Activated naive CD4-positive, alpha-beta T cell treated with anti-CD3 and anti-CD28 coated beads, Interleukin-2, amount 50 U/mL, for 16 hours (primary cell): ENCODE data around the gene ZNRF2.
"Not testable (repeated sequence)": the region's sequence is repeated elsewhere in the genome, so short reads cannot be mapped to it uniquely, and the experiment has no call there.

Experiments
- DNase-seq: peaks from one replicate; pipeline ENCODE4 v3.0.0-alpha.2; 2020

Gene ZNRF2

DNA sequence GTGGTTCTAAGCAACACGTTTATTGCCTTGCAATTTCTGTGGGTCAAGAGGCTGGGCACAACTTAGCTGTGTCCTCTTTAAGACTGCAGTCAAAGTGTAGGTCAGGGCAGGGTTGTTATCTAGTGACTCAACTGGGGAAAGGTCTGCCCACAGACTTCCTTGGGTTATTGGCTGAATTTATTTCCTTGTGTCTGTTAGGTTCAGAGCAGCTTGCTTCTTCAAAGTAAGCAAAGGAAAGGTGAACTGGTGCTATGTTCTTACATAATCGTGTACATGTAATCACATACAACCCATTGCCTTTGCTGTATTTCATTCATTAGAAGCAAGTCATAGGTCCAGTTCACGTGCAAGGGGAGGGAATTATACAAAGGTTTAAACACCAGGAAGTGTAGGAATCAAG is 5.9 kb downstream of the ZNRF2 start:
- DNase-seq: not testable (repeated sequence)

DNA sequence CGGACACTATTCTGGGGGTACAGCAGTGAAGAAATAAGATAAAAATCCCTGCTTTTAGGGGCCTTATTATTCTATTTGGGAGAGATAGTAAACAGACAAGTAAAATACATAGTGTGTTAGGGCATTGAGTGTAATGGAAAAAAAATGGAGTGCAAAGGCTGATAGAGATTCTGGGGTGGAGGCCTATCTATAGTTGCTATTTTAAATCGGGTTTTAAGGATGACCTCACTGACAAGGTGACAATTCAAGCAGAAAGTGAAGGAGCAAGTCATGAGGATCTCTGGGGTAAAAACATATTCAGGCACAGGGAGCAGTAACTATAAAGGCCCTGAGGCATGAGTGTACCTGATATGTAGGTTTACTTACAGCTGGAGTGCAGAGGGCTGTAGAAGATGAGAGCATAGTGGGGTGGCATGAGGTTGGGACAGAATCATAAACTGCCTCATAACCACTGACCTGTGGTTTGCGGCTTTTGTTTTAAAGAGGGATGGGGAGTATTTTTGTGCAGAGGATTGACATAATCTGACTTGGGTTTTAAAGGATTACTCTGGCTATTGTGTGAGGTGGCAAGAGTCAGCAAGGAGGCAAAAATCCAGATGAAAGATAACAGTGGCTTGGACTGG is 8.1 kb downstream of the ZNRF2 start:
- not testable (repeated sequence) for DNase-seq

DNA sequence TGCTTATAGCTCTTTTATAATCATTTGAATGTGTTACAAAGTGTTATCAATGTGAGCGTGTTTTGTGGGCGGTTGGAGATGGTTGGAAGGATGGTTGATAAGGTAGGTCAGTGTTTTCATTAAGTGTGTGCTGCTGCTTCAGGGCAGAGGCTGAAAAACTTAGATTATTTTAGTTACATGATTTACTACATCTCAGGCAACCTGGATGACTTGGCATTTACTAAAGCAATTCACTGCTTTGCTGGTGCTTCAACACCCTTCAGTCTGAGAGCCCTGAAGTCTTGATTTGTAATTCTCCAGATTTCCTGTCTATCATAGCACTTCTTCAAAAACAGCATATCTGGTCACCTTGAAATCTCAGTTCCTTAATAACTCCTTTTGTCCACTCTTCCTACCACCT is 11.9 kb downstream of the ZNRF2 start:
- not testable (repeated sequence) for DNase-seq

DNA sequence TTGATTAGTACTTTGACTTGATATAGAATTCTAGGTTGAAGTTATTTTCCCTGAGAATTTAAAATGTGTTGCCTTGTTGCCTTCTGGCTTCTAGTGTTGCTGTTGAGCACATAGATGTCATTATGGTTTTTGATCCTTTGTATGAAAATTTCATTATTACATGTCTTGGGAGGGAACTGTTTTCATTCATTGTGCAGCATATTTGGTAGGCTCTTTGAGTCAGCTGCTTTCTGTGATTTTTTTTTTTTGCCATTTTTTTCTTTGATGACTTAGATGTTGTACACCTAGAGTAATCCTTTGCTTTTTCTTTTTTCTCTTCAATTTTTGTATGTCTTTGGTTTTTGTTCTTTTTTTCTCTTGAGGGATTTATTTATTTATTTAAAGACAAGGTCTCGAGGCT is 13.1 kb downstream of the ZNRF2 start:
- DNase-seq: not testable (repeated sequence)

DNA sequence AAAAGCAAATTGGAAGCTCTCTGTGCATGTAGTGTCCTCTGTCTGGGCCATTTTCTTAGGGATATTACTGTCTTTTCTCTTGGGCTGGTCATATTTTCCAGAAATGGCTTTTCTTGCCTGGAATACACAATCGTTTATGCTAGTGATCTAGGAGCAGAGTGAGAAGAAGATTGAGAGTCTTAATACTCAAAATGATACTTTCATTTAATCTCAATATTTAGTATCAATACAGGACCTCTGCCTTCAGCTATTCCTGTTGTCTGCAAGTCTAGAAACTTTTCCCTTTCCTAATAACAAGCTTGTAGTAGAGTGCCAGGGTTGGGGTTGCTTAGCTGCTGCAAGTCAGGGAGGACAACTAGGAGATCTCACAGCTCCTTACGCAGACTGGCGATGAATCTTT is 14.0 kb downstream of the ZNRF2 start:
- not testable (repeated sequence) for DNase-seq

DNA sequence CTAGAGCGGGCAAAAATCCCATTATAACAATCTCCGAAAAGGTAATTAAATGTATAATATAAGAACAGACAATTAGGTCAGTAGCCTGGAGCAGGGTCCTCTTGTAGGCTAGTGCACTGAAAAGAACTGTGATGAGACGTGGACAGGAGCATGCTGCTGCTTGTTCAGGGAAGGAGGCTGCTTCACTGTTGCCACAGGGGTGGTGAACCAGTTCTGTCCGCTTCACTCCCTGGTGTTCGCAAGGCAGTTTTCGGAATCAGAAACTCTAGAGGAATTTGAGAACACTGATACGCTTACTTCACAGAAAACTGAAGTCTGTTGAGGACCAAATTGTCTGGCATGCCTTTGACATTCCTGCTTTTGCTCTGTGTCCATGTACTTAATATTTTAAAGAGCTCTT is 17.4 kb downstream of the ZNRF2 start:
- DNase-seq: no peak

DNA sequence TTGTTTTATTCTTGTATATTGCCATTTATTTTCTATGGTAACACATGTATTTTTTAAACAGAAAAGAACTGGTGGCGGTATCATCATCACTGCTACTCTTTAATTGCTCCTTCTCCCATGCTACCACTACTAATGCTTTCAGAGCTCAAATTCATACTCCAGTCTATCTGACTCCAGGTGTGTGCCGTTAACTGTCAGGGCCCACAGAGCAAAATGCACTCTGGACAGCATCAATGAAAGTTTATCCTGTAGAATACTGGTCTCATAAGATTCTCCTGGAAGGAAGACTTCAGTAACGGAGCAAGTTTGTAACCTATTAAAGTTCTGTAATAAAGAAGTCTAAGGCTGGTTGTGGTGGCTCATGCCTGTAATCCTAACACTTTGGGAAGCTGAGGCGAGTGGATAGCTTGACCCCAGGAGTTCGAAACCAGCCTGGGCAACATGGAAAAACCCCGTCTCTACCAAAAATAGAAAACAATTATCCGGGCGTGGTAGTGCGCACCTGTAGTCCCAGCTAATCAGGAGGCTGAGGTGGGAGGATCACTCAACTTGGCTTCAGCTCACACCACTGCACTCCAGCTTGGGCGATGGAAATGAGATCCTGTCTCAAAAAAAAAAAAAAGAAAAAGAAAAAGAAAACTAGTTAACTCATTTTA is 18.4 kb downstream of the ZNRF2 start:
- DNase-seq: no peak

DNA sequence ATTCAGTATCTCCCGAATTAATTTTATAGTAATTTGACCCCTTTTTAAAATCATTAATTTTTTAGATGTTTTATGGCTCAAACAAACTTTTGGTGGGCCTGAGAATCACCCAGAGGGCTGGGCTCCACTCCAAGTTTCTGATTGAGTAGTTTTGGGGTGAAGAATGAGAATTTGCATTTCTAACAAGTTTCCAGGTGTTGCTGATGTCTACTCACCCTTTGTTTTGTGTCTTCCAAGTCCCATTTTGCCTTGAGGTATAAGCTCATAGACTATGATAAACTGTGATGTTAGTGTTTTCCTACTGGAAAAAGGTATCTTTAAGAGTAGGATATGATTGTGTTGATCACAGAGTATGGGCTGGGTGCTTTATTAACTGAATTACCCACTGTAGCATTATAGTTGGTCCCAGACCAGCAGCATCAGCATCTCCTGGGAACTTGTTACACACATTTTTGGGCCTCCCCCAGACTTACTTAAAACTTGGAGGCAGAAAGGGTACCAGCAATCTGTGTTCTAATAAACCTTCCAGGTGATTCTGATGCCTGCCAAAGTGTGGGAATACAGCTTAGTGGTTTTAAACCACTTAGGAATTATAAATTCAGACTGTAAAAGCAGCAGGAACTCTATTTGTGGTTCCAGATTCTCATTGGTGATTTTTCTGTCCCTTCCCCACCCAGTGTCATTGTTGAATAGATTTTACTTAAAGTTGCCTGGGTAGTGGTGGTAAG is 19.1 kb downstream of the ZNRF2 start:
- DNase-seq: no peak

DNA sequence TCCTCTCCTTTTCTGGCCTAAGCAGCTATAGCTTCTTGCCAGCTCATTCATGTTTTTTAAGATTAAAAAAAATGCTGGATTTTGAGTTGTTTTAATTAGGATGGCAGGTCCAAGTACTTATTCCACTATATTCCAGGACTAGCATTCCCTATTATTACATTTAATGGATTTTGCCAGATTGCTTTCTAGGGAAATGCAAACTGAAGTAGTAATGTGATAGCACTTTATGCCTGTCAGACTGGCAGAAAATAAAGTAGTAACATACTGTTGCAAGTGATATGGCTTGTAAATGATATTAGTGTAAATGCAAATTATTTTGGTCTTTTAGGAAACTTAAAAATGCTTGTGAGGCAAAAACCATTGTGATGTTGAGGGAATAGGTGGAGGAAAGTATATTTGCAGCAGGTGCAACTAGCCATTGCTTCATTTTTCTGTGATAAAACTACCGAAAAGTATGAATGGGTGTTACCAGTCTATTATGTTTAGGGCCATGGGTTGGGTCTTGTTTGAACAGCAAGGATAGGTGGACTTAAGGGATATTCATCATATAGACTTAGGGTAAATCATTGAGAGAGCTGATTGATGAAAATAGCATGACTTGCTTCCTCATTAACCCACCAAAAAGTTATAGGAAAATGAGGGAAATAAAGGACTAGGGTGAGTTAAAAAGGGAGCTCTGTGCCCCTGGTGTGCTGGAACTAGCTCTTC is 19.9 kb downstream of the ZNRF2 start:
- DNase-seq: no peak

DNA sequence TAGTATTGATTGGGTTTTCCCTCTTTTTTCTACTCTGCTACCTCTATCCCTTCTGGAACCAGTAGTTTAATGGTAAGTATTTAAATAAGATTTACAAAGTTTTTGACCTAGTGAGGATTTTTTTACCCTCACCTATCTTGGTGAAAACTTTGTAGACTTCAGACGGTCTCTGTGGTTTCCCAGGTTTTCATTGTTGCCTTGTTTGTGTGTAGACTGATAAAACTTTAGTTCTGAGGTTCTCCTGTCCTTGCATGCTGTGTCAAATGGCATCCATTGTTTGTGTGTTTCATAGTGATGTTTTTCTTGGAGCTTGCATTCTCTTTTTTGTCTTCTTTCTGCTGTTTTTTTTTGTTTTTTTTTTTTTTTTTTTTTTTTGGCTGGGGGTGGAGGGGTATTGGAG is 22.6 kb downstream of the ZNRF2 start:
- DNase-seq: no peak

DNA sequence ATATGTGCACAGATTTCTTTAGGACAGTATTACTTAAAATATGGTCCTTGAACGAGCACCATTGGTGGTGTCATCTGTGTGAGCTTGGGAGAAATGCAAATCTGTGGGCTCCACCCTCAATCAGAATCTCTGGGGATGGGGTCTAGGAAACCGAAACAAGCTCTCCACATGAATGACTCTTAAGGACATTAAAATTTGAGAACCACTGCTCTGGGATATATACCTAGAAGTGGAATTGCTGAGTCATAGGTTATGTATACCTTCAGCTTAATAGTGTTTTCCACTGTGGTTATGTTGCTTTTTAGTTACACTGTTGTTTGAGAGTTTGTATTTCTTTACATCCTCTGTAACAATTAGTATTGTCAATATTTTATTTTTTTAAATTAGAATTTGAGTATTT is 24.0 kb downstream of the ZNRF2 start:
- DNase-seq: no peak

DNA sequence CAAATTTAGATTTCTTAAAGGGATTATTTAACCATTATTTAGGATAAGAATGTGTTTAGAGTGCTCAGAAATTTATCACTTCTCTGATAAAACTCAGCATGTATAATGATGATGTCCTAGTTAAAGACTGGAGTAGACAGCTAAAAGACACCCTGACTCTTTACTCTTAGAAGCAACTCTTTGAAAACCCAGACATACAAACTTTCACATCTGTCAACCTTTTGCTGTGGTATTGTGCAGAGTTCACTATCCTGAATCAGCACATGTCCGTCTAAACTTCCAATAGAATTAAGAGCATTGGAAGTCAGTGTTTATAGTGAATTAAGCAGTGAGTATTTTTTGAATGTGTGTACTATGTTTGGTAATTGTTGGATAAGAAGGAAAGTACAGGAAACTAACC is 24.9 kb downstream of the ZNRF2 start:
- no peak for DNase-seq

DNA sequence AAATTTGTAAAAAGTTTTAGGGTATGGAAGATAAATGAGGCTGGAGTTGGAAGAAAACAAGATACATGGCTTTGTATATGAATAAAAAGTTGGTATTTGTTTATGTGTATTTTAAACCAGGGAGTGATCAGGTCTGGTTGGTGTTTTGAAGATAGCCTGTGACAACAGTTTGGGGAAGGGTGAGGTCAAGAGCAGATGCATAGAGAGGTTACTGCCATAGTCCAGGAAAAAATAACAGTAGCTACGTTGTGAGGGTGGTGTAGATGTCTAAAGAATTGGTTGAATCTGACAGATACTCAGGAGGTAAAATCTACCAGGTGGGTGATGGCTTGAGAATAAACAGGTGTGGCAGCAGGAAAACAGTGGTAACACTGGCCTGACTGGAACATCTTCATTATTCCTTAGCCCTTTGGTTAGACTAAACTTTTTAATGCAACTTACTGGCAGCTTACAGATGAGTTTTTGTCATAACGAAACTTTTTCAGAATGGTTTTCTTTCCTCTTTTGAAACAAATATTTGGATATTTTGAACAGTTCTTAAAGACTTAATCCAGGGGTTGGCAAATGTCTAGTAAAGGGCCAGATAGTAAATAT is 25.5 kb downstream of the ZNRF2 start:
- no peak for DNase-seq

DNA sequence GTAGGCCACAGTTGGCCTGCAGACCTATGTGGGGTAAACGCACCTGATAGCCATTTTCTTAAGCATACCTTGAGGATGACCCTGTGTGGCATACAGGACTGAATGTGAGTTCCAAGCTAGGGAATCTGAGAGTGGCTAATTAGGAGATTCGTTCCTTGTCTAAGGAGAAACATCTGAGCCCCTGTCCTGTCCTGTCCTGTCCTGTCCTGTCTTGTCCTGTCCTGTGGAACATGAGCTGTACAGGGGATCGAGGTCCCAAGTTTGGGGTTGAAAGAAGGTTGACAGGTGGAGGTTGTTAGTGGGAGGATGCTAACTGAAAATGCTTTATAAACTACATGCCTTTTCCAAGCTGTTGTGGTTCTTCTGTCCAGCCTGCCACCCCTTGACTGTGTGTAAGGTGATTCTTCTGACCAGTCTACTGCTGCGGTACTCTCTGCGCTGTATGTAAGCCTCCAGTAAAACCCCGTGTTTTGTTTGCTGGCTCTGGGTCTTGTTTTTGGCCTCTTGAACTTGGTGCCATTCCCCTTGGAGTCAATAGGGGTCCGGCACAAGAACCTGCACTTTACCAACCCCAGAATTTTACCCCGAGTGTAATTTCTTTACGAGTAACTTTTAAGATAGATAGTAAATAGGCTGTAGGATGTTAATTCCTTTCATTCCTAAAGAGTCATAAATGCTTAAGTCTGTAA is 26.4 kb downstream of the ZNRF2 start:
- no peak for DNase-seq

DNA sequence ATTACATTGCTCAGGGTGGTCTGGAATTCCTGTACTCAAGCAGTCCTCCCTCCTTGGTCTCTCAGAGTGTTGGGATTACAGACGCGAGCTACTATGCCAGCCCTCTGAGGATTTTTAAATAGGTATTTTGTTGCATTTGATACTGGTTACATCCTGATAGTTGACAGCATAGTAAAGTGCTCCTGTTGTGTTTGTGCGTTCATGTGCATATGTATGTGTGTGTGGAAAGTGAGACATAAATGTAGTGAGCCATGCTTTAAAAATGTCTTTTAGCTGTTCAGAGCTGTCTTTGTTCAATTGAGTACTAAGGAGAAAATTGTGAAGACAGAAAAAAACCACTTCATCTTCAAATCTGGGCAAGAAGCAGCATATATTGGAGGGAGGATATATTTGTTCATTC is 27.8 kb downstream of the ZNRF2 start:
- DNase-seq: no peak

DNA sequence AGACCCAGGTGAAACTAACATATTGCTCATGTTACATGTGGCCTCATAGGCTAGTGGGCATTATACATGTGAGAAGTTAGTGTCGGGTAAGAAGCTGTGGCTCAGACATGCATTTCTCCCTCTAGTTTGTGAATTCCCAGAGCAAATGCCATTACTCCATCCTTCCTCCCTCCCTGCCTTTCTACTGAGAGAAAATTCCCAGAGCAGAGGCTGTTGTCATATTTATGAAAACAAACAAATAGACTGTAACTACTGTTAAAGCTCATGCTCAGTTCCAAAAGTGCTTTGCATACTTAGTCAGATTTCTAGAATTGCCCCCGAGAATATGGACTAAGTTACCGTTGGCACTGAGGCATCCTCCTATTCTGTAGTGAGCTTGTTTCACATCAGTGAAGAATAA is 29.0 kb downstream of the ZNRF2 start:
- no peak for DNase-seq

DNA sequence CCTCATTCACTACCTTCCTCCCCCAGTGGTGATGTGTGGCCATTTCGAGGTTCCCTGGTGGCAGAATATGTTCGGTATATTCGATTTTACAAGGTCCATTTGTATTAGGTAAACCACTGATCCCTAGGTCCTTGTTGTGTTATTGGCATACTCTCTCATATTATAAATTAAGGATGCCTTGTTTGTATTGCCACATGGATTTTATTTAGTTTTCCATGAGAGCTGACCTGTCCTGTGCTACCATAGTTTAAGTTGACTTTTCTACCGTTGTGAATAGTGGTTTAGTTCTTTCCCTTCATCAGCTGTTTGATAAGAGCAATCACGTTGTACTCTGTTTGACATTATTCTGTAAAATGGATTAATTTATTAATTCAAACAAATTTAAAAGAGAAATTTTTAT is 29.4 kb downstream of the ZNRF2 start:
- no peak for DNase-seq

DNA sequence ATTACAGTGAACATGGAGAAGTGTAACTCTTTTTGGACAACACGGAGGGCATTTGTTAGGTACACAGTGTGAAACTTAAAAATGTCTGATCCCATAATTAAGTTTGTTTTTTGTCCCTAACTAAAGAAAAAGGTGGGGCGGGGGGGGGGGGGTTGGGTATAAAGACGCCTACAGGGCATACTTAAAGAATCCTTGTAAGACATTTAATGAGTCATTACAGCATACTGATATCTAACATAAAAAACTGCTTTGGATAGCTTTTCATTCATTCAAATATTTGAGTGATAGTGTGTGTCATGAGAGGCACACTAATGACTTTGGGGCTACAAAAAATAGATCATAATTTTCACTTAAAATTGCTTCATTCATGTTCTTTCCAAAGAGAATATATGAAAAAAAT is 31.2 kb downstream of the ZNRF2 start:
- no peak for DNase-seq

DNA sequence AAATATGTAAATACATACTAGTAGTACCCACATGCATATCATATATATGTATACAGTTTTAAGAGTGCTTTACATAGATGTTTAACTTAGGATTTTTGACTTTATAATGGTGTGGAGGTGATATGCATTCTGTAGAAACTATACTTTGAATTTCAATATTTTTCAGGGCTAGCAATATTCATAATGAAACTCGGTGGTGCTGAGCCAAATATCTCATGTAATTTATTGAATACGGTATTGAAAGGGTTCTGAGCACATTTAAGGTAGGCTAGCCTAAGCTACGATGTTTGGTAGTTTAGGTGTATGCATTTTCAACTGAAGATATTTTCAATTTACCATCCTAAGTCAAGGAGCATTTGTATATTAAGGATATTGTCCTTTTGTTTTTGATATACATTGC is 36.0 kb downstream of the ZNRF2 start:
- no peak for DNase-seq

DNA sequence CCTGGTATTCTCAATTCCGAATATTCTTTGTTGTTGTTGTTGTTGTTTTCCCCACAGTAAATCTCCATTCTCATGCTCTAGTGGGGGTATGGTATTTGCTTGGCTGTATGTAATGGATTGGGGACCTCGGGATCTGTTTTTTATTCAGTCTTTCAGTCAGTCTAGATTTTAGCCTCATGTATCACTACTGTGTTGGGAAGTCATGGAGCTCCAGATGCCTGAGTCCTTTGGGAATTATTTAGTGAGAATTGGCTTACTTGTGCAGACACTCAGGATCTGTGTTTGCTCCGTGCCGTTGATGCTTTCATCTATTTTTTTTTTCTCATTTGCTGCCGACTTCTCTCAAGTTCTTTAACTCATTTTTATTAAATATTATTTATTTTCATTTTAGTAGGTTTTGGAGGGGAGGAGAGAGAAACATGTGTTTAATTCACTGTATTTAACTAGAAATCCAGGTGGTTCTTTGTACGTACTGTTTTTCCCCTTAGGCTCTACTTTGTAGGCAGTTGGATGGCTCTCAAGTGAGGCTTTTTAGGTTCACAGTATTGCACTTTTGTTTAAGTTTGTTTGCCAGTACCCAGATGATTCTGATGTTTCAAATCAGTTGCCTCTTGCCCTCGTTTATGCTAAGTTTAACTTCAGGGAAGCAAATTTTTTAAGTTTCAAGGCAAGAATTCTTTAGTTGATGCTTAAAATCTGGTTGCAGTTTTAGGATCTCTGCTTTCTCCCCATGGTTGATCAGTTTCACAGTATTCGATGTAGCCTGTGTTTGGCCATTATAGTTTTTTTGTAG is 36.9 kb downstream of the ZNRF2 start:
- no peak for DNase-seq

DNA sequence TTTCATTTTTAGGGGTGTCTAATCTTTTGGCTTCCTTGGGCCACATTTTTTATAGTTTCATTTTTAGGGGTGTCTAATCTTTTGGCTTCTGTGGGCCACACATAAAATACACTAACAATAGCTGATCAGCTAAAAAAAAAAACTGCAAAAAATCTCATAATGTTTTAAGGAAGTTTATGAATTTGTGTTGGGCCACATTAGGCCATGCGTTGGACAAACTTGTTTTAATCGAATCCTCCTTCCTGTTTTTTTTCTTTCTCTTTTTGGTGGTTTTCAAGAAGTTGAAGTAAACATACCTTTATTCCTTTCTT is 37.4 kb downstream of the ZNRF2 start:
- DNase-seq: no peak
